NT2/D1 (cell line): ENCODE data around the gene KLHDC8A.

Experiments used
- YY1 ChIP-seq: IDR thresholded peaks from 2 replicates; pipeline ENCODE4 v1.6.1; 2011; ENCODE audit not compliant: insufficient read length, insufficient read depth
- ZNF274 ChIP-seq: IDR thresholded peaks from 2 replicates; pipeline ENCODE4 v1.6.1; 2011; ENCODE audit warnings: mild to moderate bottlenecking, low read depth, low read length

DNA sequence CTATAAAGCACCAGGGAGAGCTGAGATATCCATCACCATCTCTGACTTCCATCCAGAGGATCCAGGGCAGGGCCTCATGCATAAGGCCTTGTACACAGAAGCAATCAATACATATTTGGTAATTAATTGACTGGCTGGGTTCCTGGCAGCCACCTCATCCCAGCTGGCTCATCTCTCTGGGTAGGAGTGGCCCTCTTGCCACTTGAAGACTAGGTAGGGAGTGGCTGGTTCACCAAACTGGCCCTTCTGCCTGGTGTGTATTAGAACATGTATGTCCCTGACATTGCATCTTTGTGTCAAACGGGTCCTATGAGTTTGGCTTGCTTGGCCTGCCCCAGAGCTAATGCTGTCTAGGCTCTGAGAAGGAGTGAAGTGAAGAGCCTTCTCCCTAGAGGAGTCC is 47.0 kb downstream of the KLHDC8A start:
- TF ChIP-seq ZNF274 (no peak), YY1 (no peak)
